Thyroid gland (tissue), 4 donors: ENCODE results near the gene OBSCN. TPM values are rescaled to one million over a fixed set of nuclear protein-coding genes. Genes with fewer than 3 reads are reported as not detected.

Experiments used
- DNase-seq, 2 donors: peaks; one replicate each; pipeline ENCODE4 v3.0.0-alpha.2; 2019
- H3K27ac ChIP-seq, 3 donors: fragments of 200-600 bp; sonication (generic); 1 replicate in 2 of 3; 2 replicates in 1 of 3; pipeline ENCODE4 v1.5.1; 2016 to 2019; ENCODE audit warnings: mild to moderate bottlenecking in 1 of 3, moderate library complexity in 1 of 3
- H3K27me3 ChIP-seq: fragments of 200-600 bp; sonication (generic); one replicate; pipeline ENCODE4 v1.5.1; 2019
- H3K36me3 ChIP-seq, 2 donors: fragments of 200-600 bp; sonication (generic); one replicate each; pipeline ENCODE4 v1.5.1; 2016 to 2019
- H3K4me1 ChIP-seq, 2 donors: fragments of 200-600 bp; sonication (generic); one replicate each; pipeline ENCODE4 v1.5.1; 2017 to 2019
- H3K4me3 ChIP-seq, 3 donors: fragments of 200-600 bp; sonication (generic); replicated peaks in 1 of 3; 1 replicate in 2 of 3; 2 replicates in 1 of 3; pipeline ENCODE4 v1.5.1; 2016; ENCODE audit warnings: mild to moderate bottlenecking in 1 of 3
- H3K9me3 ChIP-seq: fragments of 200-600 bp; sonication (generic); one replicate; pipeline ENCODE4 v1.5.1; 2017
- POLR2A ChIP-seq, 2 donors: fragments of 450-650 bp; IDR thresholded peaks; one replicate each; pipeline ENCODE4 v1.6.1; 2017; ENCODE audit warnings: antibody characterized with exemption in 2 of 2, mild to moderate bottlenecking in 2 of 2, moderate library complexity in 1 of 2
- WGBS, 2 donors: methylation state at CpG; one replicate each; pipeline ENCODE4 v1.1.5; 2017; 5-methylcytosine and 5-hydroxymethylcytosine counted together
- intact Hi-C: fragments of 100-400 bp; cut with DNase I; formaldehyde crosslinking; loops from one replicate; pipeline ENCODE4 v1.15.1; 2023
- total RNA-seq, 4 donors: library from RNA; depleted of rRNA; stranded (reverse); fragments of >200 nt; gene quantifications; one replicate each; pipeline ENCODE4 v1.2.3, GENCODE V29; 2016
- TF ChIP-seq, protein P1 (sequence below), 6 experiments: fragments of 200-600 bp in 3 of 6; fragments of 450-650 bp in 3 of 6; sonication (generic) in 3 of 6; IDR thresholded peaks; one replicate each; pipeline ENCODE4 v1.5.1; 2016 to 2019; ENCODE audit warnings: antibody characterized with exemption in 6 of 6, mild to moderate bottlenecking in 2 of 6, inconsistent platforms in 1 of 6, moderate library complexity in 1 of 6

The OBSCN gene
- total RNA-seq, 4 donors from 2014 or later: 24.0 to 35.1 (median 31.5) TPM

- no peaks in the 10 kb centered on the region for H3K36me3 ChIP-seq
- no peak for DNase-seq
- intact Hi-C loops: no loop called here
- no peaks in the 10 kb centered on the region for H3K4me1 ChIP-seq
- H3K27ac ChIP-seq: no peak overlapping the region
- WGBS, 2 donors: 83 to 90% methylated on average over 18 to 19 of the region's 19 CpGs
- TF ChIP-seq, protein P1, sequence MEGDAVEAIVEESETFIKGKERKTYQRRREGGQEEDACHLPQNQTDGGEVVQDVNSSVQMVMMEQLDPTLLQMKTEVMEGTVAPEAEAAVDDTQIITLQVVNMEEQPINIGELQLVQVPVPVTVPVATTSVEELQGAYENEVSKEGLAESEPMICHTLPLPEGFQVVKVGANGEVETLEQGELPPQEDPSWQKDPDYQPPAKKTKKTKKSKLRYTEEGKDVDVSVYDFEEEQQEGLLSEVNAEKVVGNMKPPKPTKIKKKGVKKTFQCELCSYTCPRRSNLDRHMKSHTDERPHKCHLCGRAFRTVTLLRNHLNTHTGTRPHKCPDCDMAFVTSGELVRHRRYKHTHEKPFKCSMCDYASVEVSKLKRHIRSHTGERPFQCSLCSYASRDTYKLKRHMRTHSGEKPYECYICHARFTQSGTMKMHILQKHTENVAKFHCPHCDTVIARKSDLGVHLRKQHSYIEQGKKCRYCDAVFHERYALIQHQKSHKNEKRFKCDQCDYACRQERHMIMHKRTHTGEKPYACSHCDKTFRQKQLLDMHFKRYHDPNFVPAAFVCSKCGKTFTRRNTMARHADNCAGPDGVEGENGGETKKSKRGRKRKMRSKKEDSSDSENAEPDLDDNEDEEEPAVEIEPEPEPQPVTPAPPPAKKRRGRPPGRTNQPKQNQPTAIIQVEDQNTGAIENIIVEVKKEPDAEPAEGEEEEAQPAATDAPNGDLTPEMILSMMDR (IDR thresholded peaks at IDR 0.05): no peak
- H3K4me3 ChIP-seq: no peak overlapping the region
- H3K27me3 ChIP-seq: no peaks in the 10 kb centered on the region
- H3K9me3 ChIP-seq: no peaks in the 10 kb centered on the region
These were observed 151.1 kb downstream of the OBSCN start for GRCh38 chr1:228358764-228359612.

DNA sequence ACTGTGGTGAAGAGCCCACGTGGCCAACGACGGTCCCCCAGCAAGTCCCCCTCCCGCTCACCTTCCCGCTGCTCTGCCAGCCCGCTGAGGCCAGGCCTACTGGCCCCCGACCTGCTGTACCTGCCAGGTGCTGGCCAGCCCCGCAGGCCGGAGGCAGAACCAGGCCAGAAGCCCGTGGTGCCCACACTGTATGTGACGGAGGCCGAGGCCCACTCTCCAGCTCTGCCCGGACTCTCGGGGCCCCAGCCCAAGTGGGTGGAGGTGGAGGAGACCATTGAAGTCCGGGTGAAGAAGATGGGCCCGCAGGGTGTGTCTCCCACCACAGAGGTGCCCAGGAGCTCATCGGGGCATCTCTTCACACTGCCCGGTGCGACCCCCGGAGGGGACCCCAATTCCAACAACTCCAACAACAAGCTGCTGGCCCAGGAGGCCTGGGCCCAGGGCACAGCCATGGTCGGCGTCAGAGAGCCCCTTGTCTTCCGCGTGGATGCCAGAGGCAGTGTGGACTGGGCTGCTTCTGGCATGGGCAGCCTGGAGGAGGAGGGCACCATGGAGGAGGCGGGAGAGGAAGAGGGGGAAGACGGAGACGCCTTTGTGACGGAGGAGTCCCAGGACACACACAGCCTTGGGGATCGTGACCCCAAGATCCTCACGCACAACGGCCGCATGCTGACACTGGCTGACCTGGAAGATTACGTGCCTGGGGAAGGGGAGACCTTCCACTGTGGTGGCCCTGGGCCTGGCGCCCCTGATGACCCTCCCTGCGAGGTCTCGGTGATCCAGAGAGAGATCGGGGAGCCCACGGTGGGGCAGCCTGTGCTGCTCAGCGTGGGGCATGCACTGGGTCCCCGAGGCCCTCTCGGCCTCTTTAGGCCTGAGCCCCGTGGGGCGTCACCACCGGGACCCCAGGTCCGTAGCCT, 152.0 kb downstream of the OBSCN start:
- WGBS, 2 donors: 86 to 91% methylated on average over 39 to 44 of the region's 45 CpGs
- DNase-seq: no peak
- no peak overlapping the region for H3K4me3 ChIP-seq
- no peaks in the 10 kb centered on the region for H3K27me3 ChIP-seq
- TF ChIP-seq POLR2A (IDR thresholded peaks at IDR 0.05): no peak
- TF ChIP-seq, protein P1 (IDR thresholded peaks at IDR 0.05): no peak
- H3K4me1 ChIP-seq: no peaks in the 10 kb centered on the region
- H3K27ac ChIP-seq: no peak overlapping the region
- H3K36me3 ChIP-seq: no peaks in the 10 kb centered on the region
- intact Hi-C loops: no loop called here
- H3K9me3 ChIP-seq: no peaks in the 10 kb centered on the region

- intact Hi-C loops: no loop called here
- H3K4me1 ChIP-seq: no peaks in the 10 kb centered on the region
- no peaks in the 10 kb centered on the region for H3K27me3 ChIP-seq
- TF ChIP-seq, protein P1 (IDR thresholded peaks at IDR 0.05): no peak
- no peak for TF ChIP-seq POLR2A (IDR thresholded peaks at IDR 0.05)
- H3K27ac ChIP-seq: no peak overlapping the region
- H3K36me3 ChIP-seq: no peaks in the 10 kb centered on the region
- WGBS, 2 donors: 94 to 99% methylated on average over 11 to 12 of the region's 19 CpGs
- no peaks in the 10 kb centered on the region for H3K9me3 ChIP-seq
- H3K4me3 ChIP-seq: no peak overlapping the region
- no peak for DNase-seq
These were observed 152.9 kb downstream of the OBSCN start for GRCh38 chr1:228360533-228361313.

GRCh38 chr1:228361314-228362140, 153.7 kb downstream of the OBSCN start:
- Histone ChIP-seq H3K9me3 (no peaks in the 10 kb centered on the region), H3K36me3 (no peaks in the 10 kb centered on the region), H3K4me3 (no peak overlapping the region), H3K27ac (no peak overlapping the region), H3K27me3 (no peaks in the 10 kb centered on the region), H3K4me1 (no peaks in the 10 kb centered on the region)
- whole genome bisulfite sequencing, 2 donors: 75 to 77% methylated on average over 15 to 26 of the region's 26 CpGs
- DNase-seq: no peak
- intact Hi-C loops: no loop called here
- TF ChIP-seq POLR2A (IDR thresholded peaks at IDR 0.05): no peak
- TF ChIP-seq, protein P1 (IDR thresholded peaks at IDR 0.05): no peak
